HepG2 (cell line): Measurements from ENCODE around the gene TACC2. TPM values are rescaled to one million over a fixed set of nuclear protein-coding genes. Genes with fewer than 3 reads are reported as not detected.

Experiments used
- ATAC-seq: fragments of 200-7000 bp; cut with Tn5 transposase; 3 replicates; pipeline ENCODE4 v1.9.1; 2020; ENCODE audit warnings: mild to moderate bottlenecking, moderate library complexity
- BruUV-seq: library from RNA; stranded (reverse); fragments of 400-500 nt; replicated peaks from 2 replicates; lab custom pipeline; 2021; lab: Mats Ljungman, UMichigan
- CTCF ChIA-PET: fragments of 300-600 bp; formaldehyde crosslinking; extraction: SDS; loops from one replicate; lab custom pipeline; 2021; ENCODE audit warnings: low total read pairs, inconsistent platforms, low intra/inter-chr PET ratio; lab: Yijun Ruan, JAX
- POLR2A ChIA-PET: fragments of 350-600 bp; sonication (Branson Sonifier 250); formaldehyde crosslinking; loops from one replicate; lab custom pipeline; 2020; ENCODE audit warnings: antibody characterized with exemption, inconsistent platforms; lab: Yijun Ruan, JAX
- DNase-seq: peaks from one replicate; pipeline ENCODE4 v3.0.0-alpha.2; 2015; ENCODE audit warnings: low spot score
- FAIRE-seq: peaks from 3 replicates; lab custom pipeline; 2011; peaks lifted over from hg19 to GRCh38; lab: Jason Lieb, UNC
- H2AFZ ChIP-seq: one replicate; pipeline ENCODE4 v1.6.1; 2011; ENCODE audit warnings: low read length, inconsistent platforms
- H3K27ac ChIP-seq: fragments of 300-600 bp; 3 replicates; pipeline ENCODE4 v1.8.0; 2011; ENCODE audit warnings: mixed run types, mild to moderate bottlenecking, mixed read lengths, low read length, inconsistent platforms; ENCODE audit not compliant: insufficient read depth; ENCODE audit errors: extremely low read length
- H3K27me3 ChIP-seq, 2 experiments: fragments of 200-600 bp in 1 of 2; 2 replicates in 1 of 2; 3 replicates in 1 of 2; pipeline versions ENCODE4 v1.6.0 to v1.8.0; 2011; ENCODE audit warnings: low read length in 2 of 2, mild to moderate bottlenecking in 2 of 2, moderate library complexity in 2 of 2, inconsistent platforms in 1 of 2; ENCODE audit not compliant: insufficient read depth in 2 of 2, control insufficient read depth in 1 of 2
- H3K36me3 ChIP-seq, 2 experiments: fragments of 200-600 bp in 1 of 2; replicated peaks in 1 of 2; 2 replicates in 1 of 2; 3 replicates in 1 of 2; pipeline versions ENCODE4 v1.5.1 to v1.8.0; 2011; ENCODE audit warnings: low read length in 2 of 2, inconsistent platforms in 1 of 2; ENCODE audit not compliant: insufficient read depth in 2 of 2, control insufficient read depth in 1 of 2
- H3K4me1 ChIP-seq: 2 replicates; pipeline ENCODE4 v1.5.1; 2012; ENCODE audit warnings: low read length, inconsistent platforms; ENCODE audit not compliant: insufficient read depth
- H3K4me2 ChIP-seq: 2 replicates; pipeline ENCODE4 v1.6.0; 2011; ENCODE audit warnings: low read depth, low read length, inconsistent platforms
- H3K4me3 ChIP-seq, 3 experiments: fragments of 200-600 bp in 1 of 3; sonication (generic), shearing (Covaris generic) in 1 of 3; replicated peaks in 1 of 3; 2 replicates each; pipeline ENCODE4 v1.5.1; 2011 to 2016; ENCODE audit warnings: low read length in 3 of 3, inconsistent platforms in 2 of 3, low read depth in 2 of 3, mild to moderate bottlenecking in 2 of 3, control low read depth in 1 of 3, mixed read lengths in 1 of 3; ENCODE audit not compliant: insufficient read depth in 1 of 3
- H3K79me2 ChIP-seq: one replicate; pipeline ENCODE4 v1.6.1; 2011; ENCODE audit warnings: low read length, inconsistent platforms; ENCODE audit not compliant: insufficient read depth
- H3K9ac ChIP-seq: 2 replicates; pipeline ENCODE4 v1.6.0; 2011; ENCODE audit warnings: mild to moderate bottlenecking, low read depth, low read length, inconsistent platforms; ENCODE audit not compliant: insufficient read depth
- H3K9me3 ChIP-seq: 2 replicates; pipeline ENCODE4 v1.5.1; 2012; ENCODE audit warnings: mild to moderate bottlenecking, low read length
- H4K20me1 ChIP-seq: 2 replicates; pipeline ENCODE4 v1.6.0; 2011; ENCODE audit warnings: inconsistent platforms, mild to moderate bottlenecking, low read length, moderate library complexity; ENCODE audit not compliant: insufficient read depth
- ARID5B ChIP-seq: IDR thresholded peaks from 2 replicates; pipeline ENCODE4 v1.4.0; 2020; ENCODE audit warnings: mild to moderate bottlenecking, missing genetic modification reagents
- BCLAF1 ChIP-seq: fragments of 450-650 bp; IDR thresholded peaks from 2 replicates; pipeline ENCODE4 v1.6.1; 2017; ENCODE audit warnings: mild to moderate bottlenecking
- CC2D1A ChIP-seq: sonication (generic); formaldehyde crosslinking; IDR thresholded peaks from 2 replicates; pipeline ENCODE4 v1.8.1; 2023; ENCODE audit warnings: mild to moderate bottlenecking, missing genetic modification reagents
- ETV5 ChIP-seq: IDR thresholded peaks from 2 replicates; pipeline ENCODE4 v1.6.1; 2018; ENCODE audit warnings: missing biosample characterization, missing genetic modification reagents, inconsistent platforms, borderline replicate concordance
- FOXA1 ChIP-seq, 2 experiments: fragments of 450-650 bp in 1 of 2; sonication (generic) in 1 of 2; formaldehyde crosslinking in 1 of 2; IDR thresholded peaks; 2 replicates each; pipeline versions ENCODE4 v1.4.0 to v1.6.1; 2016 to 2020; ENCODE audit warnings: missing genetic modification reagents in 1 of 2
- GATAD1 ChIP-seq: IDR thresholded peaks from 2 replicates; pipeline ENCODE4 v1.6.1; 2016; ENCODE audit warnings: missing genetic modification reagents, missing compliant biosample characterization
- HIC2 ChIP-seq: sonication (generic); formaldehyde crosslinking; IDR thresholded peaks from 2 replicates; pipeline ENCODE4 v1.9.0; 2022; ENCODE audit warnings: low read depth, missing genetic modification reagents
- SALL2 ChIP-seq: sonication (generic); formaldehyde crosslinking; IDR thresholded peaks from 2 replicates; pipeline ENCODE4 v1.8.1; 2023; ENCODE audit warnings: mild to moderate bottlenecking, missing genetic modification reagents, inconsistent platforms
- ZNF33A ChIP-seq: sonication (generic); formaldehyde crosslinking; IDR thresholded peaks from 2 replicates; pipeline ENCODE4 v1.5.1; 2020; ENCODE audit warnings: missing genetic modification reagents, mild to moderate bottlenecking, moderate library complexity, borderline replicate concordance
- ZNF430 ChIP-seq: sonication (generic); formaldehyde crosslinking; IDR thresholded peaks from 2 replicates; pipeline ENCODE4 v1.9.0; 2021; ENCODE audit warnings: mild to moderate bottlenecking, missing genetic modification reagents
- ZNF652 ChIP-seq: IDR thresholded peaks from 2 replicates; pipeline ENCODE4 v1.6.1; 2016; ENCODE audit warnings: low read depth, borderline replicate concordance
- ZNF83 ChIP-seq: sonication (generic); formaldehyde crosslinking; IDR thresholded peaks from 2 replicates; pipeline ENCODE4 v1.4.0; 2020; ENCODE audit warnings: missing genetic modification reagents, mild to moderate bottlenecking, borderline replicate concordance
- WGBS: methylation state at CpG from one replicate; pipeline ENCODE4 v1.1.6; 2017; ENCODE audit warnings: low lambda C conversion rate; 5-methylcytosine and 5-hydroxymethylcytosine counted together
- in situ Hi-C: cut with HindIII; loops from 2 replicates; pipeline ENCODE4 v1.10.0; 2017; ENCODE audit warnings: low pct_unique_long_range_greater_than_20kb; ENCODE audit not compliant: extremely low pct_ligation_motif_present
- intact Hi-C: fragments of 100-400 bp; cut with micrococcal nuclease; formaldehyde crosslinking; loops from one replicate; pipeline ENCODE4 v1.10.0; 2022; ENCODE audit not compliant: unreplicated experiment
- polyA plus RNA-seq, 8 experiments: library from polyadenylated mRNA; depleted of rRNA in 3 of 8; stranded (reverse) in 7 of 8; unstranded in 1 of 8; fragments of >200 nt; fragmentation: Illumina TruSeq in 4 of 8; extraction: Trizol in 4 of 8; gene quantifications; 2 replicates each; pipeline versions ENCODE4 v1.2.1 to v1.2.3, GENCODE V29; 2011 to 2016; ENCODE audit warnings: low read depth in 4 of 8, missing spikeins in 1 of 8, mixed read lengths in 1 of 8; ENCODE audit not compliant: insufficient read depth in 1 of 8
- total RNA-seq, 5 experiments: library from RNA; depleted of rRNA; stranded (reverse); fragments of >200 nt; fragmentation: Illumina TruSeq; extraction: Trizol; gene quantifications; 2 replicates each; pipeline ENCODE4 v1.2.3, GENCODE V29; 2016; ENCODE audit warnings: low read depth in 1 of 5

The TACC2 gene
- total and polyA plus RNA-seq, 2 of the 13 experiments (the other 11 are each of a cell fraction or from before 2014, with no cell fraction given), result 11.8 to 16.0 TPM

- peak; percentile 87 for TF ChIP-seq ARID5B (CRISPR knock-in tag)
- TF ChIP-seq, all 625 proteins: peak for 76
Observed at GRCh38 chr10:122056431-122057094, 67.6 kb downstream of the TACC2 start (continued).

GRCh38 chr10:122057841-122058413 lies 69.0 kb downstream of the TACC2 start:
- H3K9ac ChIP-seq, result no peak overlapping the region
- H3K4me1 ChIP-seq, result peaks cover 66% of the 10 kb centered on the region
- no peaks in the 10 kb centered on the region for H3K27me3 ChIP-seq
- H3K27ac ChIP-seq, result no peak overlapping the region
- H4K20me1 ChIP-seq, result no peaks in the 10 kb centered on the region
- no peaks in the 10 kb centered on the region for H3K79me2 ChIP-seq
- no peak overlapping the region for H2AFZ ChIP-seq
- peaks cover 2 to 5% of the 10 kb centered on the region in 2 experiments; a peak in 2 of 5 replicates for H3K36me3 ChIP-seq
- WGBS, result 83% methylated on average over 14 of the region's 14 CpGs
- no peak overlapping the region for H3K4me2 ChIP-seq
- no peaks in the 10 kb centered on the region for H3K9me3 ChIP-seq
- CTCF ChIA-PET, result no interaction called here
- no TSS peak for BruUV-seq
- no peak overlapping the region for H3K4me3 ChIP-seq
- in situ Hi-C loops, result no loop called here
- POLR2A ChIA-PET, result no interaction called here
- ATAC-seq, result no peak
- DNase-seq, result no peak
- FAIRE-seq, result no peak
- intact Hi-C loops, result no loop called here
- TF ChIP-seq ZNF652 (CRISPR knock-in tag) (no peak), BCLAF1 (no peak), SALL2 (CRISPR knock-in tag) (no peak), CC2D1A (CRISPR knock-in tag) (no peak), HIC2 (CRISPR knock-in tag) (no peak), GATAD1 (no peak), FOXA1 (IDR thresholded peaks at IDR 0.05) (no peak), FOXA1 (CRISPR knock-in tag; IDR thresholded peaks at IDR 0.05) (no peak), ETV5 (CRISPR knock-in tag) (no peak), ZNF430 (CRISPR knock-in tag) (no peak), ZNF83 (no peak), ZNF33A (CRISPR knock-in tag) (no peak)
